ENCODE data around the gene DMRT3.
A peak's percentile ranks its signal among the peaks of the same experiment; 100 is the strongest.

Gene DMRT3

GRCh38 chr9:970151-970996 lies 6.1 kb upstream of the DMRT3 start:
- DNase-seq (ENCODE audit: low read depth): no peak

DNA sequence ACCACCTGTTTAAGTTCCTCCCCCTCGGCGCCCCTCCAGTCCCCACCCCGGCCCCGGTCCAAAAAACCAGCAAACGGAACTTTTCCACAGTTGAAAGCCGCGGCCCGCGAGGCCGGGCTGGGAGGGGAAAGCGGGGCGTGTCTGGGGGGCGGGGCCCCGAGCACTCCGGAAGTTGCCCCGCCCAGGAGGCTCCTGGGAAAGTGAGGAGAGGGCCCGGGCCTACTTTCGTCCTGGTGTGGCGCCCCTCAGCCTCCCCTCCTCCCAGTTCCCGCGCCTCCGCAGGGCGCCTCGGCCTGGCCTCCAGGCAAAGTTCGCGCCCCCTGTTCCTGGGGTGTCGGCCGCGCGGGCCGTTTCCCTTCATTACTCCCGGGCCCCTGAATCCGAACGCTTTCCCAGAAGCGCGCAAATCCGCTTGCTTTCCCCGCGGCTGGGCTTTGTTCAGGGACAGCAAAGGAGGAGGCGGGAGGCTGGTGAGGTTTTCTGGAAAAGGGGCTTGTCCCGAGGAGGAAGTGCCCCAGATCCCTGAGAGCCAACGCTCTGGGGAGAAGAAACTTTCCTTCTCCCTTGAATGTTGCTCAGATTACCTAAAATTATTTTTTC lies 4.5 kb upstream of the DMRT3 start:
- no peak for DNase-seq (ENCODE audit: low read depth)

- DNase-seq (ENCODE audit: low read depth): no peak
Measured at GRCh38 chr9:972501-973294, 3.8 kb upstream of the DMRT3 start.

DNA sequence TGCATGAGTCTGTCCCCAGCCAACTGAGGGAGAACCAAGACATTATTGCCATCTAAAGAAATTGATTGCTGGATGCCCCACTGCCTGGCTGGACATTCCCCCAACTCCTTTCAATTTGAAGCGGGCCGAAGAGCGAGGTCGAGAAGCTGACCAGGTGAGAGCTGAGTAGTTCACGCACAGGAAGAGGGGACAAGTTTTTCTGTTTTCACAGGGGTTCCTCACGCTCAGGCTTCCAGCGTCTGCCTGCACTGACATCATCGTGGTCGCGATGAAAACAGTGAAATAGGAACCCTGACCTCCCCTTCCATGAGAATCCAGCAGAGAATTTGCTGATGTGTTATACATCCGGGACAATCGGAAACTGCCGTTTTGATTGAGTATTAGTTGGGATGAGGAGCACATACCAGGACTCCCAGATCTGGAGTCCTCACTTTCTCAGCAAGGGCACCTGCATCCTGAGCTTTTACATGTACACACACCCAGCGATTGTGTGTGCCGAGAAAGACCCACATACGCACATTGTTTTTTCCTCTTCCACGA lies 3.1 kb upstream of the DMRT3 start:
- DNase-seq (ENCODE audit: low read depth): no peak

DNA sequence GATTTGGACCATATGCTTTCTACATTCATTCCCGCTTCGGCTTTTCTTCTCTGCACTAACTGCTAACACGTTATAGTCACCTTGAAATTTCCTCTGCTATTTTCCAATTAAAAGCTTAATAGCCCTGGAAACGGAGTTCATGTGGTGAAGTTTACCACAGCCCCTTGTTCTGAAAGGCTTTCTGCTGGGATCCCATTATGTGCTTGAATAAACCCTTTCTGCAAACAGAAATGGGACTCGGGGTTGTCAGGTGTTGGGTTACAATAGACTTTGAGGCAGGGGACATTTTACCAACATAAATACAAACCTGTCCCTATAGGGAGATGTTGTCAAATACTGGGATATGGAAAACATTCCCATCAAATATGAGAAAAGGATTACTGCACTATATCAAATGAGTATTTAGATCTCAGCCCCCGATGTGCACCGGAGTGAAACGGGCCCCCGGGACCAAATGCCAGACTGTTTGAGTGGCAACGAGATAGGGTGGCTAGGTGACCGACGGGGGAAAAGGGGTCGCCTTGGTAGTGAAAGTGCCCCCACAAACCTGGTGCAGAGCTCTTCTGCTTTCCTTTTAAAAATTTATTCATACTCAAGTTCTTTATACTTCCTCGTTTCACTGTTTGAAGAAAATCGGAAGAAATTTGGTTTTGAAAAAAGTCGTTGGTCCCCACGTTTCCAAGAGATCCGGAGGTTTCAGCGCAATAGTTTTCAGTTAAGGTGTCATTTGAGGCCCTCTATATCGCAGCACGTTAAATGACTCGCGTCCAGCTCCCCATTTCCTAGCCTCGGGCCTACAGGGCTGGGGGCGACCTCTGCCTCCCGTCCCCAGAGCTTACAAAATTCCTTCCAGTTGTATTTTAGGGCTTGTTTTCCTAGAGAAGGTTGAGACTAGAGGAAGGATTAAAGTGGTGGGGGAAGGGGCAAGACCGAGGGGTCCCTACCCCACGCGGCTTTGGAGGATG lies 2.1 kb upstream of the DMRT3 start:
- no peak for DNase-seq (ENCODE audit: low read depth)

GRCh38 chr9:974996-975739 lies 1.3 kb upstream of the DMRT3 start:
- DNase-seq (ENCODE audit: low read depth): no peak

- DNase-seq (ENCODE audit: low read depth): no peak
Measured at GRCh38 chr9:975740-976257, 656 bp upstream of the DMRT3 start.

- no peak for DNase-seq (ENCODE audit: low read depth)
Measured at GRCh38 chr9:976943-977837, 735 bp downstream of the DMRT3 start.

DNA sequence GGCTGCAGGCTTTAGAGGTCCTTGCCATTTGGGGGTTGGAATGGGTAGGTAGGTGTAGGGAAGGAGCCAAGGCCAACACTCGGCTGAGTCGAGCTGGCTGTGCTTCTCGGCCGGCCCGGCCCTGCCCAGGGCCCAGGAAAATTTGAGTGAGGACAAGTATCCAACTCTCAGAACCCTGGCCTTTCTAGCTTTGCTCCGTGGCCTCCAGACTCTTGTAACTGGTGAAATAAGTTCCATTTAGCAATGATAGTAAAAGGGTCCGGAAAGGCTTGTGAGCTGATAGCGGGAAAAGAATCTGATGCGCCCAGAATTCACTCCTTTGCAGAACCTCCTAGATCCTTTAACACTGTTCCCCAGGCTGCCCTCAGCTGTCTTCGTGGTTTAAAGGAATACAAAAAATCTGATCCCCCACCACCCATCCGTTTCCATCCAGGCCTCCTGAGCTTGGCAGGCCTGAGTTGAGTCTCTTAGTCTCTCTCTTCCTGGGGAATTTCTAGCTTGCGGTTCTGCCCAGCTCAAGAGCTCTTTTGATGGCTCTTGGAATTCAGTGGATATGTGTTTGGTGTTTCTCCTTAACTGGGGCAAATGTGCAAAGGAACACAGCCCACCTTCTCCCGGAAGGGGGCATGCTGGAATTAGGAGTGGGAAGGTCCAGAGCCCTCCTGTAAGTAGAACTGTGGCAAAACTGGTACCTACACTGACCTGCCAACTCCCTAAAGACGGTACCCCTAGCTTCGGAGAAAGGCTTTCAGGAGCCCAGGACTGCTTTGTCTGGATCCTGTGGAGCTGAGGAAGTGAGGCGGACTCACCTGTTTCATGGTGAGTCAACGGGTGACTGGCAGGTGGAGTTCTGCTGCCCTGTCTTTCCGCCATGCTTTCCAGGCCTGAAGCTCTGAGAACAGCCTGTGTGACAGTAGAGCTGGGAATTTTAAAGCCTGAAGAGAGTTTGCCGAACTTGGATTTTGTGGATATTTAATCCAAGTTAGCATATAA lies 1.7 kb downstream of the DMRT3 start:
- no peak for DNase-seq (ENCODE audit: low read depth)

GRCh38 chr9:979983-980382 lies 3.5 kb downstream of the DMRT3 start:
- no peak for DNase-seq (ENCODE audit: low read depth)

DNA sequence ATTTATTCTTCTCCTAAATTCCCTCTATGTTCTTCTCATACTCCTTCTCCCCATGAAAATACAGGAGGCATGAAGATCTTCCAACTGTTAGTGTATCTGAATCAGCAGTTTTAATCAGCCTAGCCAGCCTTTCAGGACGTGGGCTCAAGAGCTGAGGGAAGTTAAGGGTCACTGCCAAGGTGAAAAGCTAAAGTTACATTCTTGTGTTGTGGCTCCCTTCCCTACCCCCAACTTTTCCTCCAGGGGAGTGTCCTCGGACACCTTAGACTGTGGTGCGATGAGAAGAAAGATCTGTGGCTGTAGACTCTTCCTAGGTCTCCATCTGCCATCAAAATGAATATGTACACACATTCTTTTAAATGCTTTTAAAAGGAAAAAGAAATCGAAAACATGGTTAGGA lies 4.2 kb downstream of the DMRT3 start:
- DNase-seq (ENCODE audit: low read depth): no peak

- no peak for DNase-seq (ENCODE audit: low read depth)
Measured at GRCh38 chr9:981491-981898, 5.0 kb downstream of the DMRT3 start.

DNA sequence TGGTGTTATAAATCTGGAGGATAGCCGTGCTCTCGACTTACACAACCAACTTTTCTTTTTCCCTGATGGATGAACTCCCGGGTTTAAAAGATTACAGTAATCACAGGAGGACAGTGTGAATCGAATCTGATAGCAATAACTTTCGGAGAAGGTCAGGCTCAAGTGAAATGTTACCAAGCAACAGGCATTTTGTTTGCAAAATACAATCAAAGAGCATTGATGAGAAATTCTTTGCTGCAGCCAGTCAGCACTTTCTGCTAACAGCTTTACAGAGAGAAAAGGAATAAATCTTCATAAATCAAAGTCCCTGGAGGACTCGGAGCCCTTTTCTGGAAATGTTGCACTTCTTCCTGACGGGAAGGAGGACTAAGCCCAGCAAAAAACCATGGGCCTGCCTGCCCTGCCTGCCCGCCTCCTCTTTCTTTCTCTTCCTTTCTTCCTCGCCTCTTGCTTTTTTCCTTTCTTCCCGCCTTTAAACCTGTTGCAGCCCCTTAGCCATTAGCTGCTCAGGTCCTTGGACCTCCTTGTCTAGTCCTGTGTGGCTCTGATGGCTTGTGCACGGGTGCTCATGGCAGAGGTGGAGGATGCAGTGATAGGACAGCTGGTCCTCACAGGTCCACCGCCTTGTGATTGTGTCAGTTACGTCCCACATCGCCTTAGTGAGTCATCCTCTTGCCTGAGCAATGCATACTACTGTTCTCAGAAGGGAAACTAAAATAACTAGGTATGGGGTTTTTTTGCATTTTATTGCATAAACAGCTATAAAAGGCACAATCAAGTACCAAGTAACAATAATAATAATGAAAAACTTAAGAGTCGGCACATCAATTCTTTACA lies 6.2 kb downstream of the DMRT3 start:
- DNase-seq (ENCODE audit: low read depth): no peak

GRCh38 chr9:994005-994404 lies 17.6 kb downstream of the DMRT3 start:
- DNase-seq (ENCODE audit: low read depth): no peak

DNA sequence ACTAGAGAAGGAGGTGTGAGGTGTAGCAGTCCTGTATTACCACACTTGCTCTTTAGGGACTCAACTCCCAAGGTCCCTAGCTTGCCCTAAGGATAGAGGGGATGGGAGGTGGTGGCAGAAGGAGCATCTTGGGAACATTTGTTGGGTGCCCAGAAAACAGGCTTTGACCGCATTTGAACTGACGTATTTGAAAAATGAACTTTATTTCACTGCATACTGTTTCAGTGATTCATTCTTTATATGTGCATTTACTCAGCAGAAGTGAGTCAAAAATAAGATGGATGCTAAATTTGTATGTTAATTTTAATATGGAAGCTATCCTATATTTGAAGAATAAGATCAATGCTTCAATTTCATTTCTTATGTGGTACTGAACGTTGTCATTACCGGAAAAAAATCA lies 18.7 kb downstream of the DMRT3 start:
- no peak for DNase-seq (ENCODE audit: low read depth)

- DNase-seq (ENCODE audit: low read depth): peak; percentile 31
Measured at GRCh38 chr9:995781-996180, 19.3 kb downstream of the DMRT3 start.
